Measurements from ENCODE around the gene KIAA1191.
"Not testable (repeated sequence)": the region's sequence is repeated elsewhere in the genome, so short reads cannot be mapped to it uniquely, and the experiment has no call there.

KIAA1191 gene

DNA sequence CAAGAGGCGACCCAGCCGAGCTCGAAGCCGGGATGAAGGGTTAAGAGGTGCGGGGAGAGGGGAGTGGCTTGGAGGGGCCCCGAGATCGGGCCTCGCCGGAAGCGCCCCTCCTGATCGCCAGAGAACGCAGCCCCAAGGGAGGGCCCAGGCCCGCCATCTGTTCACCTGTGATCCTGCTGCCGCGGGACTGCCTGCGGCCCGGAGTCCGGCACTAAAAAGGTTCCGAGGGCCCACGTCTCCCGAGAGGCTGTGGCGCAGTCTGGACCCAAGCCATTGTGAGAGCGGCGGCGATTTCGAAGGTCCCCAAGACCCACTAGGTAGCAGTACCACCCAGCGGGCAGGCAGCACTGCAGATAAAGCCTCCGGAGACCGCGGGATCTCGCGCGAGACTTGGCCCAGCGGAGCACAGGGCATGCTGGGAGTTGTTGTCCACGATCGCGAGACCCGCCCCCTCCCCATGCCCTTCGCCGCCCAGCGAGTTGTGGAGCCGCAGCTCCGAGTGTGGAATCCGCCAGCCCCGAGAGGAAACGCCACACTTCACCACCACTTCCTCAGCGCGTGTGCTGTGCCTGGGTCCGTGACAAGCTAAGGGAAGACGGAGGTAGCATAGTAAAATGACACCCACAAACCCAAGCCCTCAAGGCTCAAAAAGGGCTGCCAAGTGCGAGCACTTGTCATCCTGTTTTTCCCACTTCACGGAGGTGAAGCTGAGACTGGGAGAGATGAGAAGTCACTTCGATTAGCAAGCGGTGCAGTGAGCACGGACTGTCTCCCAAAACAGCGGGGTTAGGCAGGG, at the start of gene KIAA1191:
TSS of gene KIAA1191 (minus strand) at position 328 of the 796 bp plus-strand sequence. CDS start 2,256 bp downstream, outside the sequence.
- peak; percentile 91 for DNase-seq (ENCODE audit: low read depth)

DNA sequence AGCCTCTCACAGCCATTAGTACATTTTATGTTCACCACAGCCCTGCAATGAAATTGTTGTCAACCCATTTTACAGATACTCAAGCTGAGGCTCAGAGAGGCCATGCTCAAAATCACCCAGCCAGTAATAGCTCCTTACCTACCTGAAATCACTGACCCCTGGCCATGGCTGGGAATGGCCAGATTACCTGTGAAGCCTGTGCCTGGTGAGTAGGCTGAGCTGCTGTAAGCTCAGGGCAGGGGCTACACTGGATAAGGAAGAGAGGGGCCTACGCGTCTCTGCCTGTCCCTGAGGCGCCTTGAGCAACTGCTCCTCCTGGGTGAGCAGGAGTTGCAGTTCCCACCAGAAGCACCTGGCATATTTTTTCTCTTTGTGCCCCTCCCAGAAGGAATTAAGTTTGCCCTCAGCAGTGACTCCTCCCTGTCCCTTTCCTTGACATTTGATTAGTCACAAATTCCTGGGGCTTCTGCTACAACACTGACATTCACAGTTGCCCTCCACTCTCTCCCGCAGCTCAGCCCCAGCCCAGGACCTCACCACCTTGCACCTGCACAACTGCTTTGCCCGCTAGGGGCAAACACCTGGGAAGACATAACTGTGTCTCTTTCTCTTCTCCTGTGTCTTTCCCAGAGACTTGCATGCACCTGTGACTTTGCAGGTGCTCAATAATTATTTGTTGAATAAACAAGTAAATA, 49.1 kb upstream of the KIAA1191 start:
- DNase-seq (ENCODE audit: low read depth): no peak

- DNase-seq (ENCODE audit: low read depth): no peak
These were observed 48.2 kb upstream of the KIAA1191 start for GRCh38 chr5:176409765-176410164.

DNA sequence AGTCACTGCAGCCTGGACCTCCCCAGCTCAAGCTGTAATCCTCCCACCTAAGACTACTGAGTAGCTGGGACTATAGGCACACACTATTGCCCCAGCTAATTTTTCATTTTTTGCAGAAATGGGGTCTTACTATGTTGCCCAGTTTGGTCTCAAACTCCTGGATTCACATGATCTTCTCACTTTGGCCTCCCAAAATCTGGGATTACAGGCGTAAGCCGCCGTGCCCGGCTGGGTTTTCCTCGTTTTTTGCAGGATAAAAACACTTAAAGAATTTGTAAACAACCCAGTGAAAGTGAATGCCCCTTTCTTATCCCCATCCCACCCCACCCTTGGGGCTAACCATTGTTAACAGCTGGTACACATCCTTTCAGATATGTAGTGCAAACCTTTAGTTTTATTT, 47.0 kb upstream of the KIAA1191 start:
- no peak for DNase-seq (ENCODE audit: low read depth)

DNA sequence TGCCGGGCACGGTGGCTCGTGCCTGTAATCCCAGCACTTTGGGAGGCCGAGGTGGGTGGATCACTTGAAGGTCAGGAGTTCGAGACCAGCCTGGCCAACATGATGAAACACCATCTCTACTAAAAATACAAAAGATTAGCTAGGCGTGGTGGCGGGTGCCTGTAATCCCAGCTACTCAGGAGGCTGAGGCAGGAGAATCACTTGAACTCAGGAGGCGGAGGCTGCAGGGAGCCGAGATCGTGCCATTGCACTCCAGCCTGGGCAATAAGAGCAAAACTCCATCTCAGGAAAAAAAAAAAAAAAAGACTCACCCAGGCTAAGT, 46.6 kb upstream of the KIAA1191 start:
- DNase-seq (ENCODE audit: low read depth): not testable (repeated sequence)

DNA sequence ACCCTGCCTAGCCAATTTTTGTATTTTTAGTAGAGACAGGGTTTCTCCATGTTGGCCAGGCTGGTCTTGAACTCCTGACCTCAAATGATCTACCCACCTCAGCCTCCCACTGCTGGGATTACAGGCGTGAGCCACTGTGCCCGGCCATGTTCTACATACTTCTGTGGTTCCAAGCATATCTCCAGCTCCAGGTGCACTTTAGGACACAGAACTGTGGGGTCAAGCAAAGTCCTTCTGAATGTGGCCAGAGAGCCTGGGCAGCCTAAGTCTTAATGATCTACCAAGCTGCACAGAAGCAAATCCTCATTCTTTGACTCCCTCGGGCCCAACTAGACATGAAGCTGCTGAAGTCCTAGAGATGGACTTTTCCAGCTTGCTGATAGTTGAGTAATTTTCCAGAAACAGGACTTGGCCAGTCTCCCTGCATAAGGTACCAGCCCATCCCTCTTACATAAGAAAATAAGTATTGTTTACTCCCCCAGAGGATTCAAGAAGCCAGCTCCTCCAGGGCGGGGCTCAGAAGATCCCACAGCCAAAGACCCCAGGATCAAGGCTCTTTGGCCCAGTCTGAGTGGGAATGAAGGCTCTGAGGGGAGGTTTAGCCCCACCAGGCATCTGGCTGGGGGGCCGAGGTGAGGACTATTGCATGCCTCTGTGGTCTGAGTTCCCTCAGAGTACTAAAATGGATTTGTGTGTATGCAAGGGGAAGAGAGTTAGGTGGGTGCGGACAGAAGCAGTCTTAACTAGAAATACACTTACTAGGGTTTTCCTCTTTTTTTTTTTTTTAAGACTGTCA, 46.1 kb upstream of the KIAA1191 start:
- no peak for DNase-seq (ENCODE audit: low read depth)

GRCh38 chr5:176406436-176407052, 45.0 kb upstream of the KIAA1191 start:
- no peak for DNase-seq (ENCODE audit: low read depth)

GRCh38 chr5:176405656-176406435, 44.3 kb upstream of the KIAA1191 start:
- DNase-seq (ENCODE audit: low read depth): no peak

DNA sequence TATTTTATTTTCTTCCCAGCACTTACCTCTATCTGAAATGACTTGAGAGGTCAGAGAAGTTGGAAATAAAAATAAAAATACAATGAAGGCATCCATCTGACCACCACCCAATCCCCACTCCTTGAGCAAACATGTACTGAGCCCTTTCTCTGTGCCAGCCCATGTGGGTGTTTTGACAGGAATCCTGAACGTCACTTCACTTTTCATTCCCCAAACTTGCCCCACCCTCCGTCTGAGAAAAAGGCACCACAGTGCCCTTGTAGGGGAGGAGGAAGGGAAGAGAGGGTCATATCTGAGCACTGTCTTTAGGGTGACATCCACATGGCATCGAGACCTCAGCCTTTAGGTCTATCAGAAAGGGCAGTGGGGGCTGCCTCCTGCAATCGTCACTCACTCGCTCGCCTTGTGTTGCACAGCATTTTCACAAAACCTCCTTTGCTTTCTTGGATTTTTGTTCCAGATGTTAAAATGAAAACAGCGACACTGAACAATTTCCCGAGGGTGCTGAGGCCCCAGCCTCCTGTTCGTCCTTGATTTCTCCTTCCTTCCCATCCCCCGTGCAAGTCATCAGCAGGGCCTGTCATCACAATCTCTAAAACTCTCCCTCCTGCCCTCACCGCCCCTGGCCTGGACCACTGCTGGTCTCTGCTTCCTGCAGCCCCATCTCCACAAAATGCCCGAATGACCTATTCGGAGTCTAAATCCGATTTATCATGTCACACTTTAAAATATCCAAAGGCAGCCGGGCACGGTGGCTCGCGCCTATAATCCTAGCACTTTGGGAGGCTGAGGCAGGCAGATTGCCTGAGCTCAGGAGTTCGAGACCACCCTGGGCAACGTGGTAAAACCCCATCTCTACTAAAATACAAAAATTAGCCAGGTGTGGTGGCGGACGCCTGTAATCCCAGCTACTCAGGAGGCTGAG, 40.0 kb upstream of the KIAA1191 start:
- DNase-seq (ENCODE audit: low read depth): no peak

DNA sequence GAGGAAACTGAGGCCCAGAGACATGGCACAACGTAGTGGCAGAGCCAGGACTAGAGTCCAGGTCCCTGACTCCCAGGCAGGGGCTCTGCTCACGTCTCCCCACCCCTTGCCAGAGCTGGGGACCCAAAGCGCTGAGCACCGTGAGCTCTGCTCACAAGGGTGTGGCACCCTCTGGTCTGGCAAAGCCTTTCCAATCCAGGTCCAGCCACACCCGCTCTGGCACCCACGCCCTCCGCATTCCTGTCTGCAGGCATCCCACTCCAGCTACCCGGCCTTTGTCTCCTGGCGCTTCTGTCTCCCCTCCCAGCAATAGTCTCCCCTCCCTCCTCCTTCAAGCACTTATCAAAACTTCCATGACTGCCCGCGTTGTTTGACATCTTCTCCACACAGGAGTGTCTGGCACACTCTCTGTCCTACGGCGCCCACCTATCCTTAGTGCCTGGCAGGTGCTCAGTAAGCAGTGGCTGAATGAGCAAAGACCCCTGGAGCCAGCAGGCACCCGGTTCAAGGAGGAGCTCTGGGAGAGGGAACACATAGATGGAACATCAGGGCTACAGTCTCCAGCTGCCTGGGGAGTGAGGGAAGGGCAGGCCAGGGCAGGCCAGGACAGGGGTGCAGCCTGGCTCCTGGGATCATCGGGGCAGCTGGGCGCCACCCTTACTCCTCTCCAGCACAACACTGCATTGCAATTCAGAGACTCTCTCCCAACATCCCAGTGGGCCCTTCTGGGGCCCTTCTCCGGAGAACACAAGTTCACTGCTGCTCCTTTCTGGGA, 39.0 kb upstream of the KIAA1191 start:
- DNase-seq (ENCODE audit: low read depth): no peak

DNA sequence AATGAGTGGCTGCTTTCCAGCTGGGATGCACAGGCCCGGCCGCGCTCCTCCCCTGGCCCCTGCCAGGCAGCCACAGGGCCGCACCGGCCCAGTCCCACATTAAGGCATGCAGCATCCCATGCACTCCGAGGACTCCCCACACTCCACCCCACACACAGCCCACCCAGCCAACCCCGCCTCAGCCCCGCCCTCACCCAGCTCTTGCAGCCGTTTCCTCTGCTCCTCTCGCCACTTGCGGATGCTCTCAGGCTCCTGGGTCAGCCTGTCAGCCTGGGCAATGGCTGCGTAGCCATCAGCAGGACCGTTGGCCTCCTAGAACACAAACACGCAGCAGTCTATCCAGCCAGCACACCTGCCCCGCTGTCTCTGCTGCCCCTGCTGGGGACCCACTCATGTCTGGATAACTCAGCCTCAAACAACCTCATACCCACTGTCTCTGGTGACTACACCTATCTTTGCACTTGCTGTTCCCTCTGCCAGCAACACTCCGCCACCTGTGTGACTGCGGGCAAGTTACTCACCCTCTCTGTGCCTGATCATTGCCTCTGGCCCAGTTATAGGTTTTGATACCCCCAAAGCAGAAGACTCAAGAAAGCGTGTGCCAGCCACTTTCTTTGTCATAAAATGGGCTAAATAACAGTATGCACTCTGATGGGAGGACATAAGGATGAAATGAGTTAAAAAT, 36.3 kb upstream of the KIAA1191 start:
- DNase-seq (ENCODE audit: low read depth): no peak

- DNase-seq (ENCODE audit: low read depth): no peak
These were observed 34.8 kb upstream of the KIAA1191 start for GRCh38 chr5:176396330-176396729.

DNA sequence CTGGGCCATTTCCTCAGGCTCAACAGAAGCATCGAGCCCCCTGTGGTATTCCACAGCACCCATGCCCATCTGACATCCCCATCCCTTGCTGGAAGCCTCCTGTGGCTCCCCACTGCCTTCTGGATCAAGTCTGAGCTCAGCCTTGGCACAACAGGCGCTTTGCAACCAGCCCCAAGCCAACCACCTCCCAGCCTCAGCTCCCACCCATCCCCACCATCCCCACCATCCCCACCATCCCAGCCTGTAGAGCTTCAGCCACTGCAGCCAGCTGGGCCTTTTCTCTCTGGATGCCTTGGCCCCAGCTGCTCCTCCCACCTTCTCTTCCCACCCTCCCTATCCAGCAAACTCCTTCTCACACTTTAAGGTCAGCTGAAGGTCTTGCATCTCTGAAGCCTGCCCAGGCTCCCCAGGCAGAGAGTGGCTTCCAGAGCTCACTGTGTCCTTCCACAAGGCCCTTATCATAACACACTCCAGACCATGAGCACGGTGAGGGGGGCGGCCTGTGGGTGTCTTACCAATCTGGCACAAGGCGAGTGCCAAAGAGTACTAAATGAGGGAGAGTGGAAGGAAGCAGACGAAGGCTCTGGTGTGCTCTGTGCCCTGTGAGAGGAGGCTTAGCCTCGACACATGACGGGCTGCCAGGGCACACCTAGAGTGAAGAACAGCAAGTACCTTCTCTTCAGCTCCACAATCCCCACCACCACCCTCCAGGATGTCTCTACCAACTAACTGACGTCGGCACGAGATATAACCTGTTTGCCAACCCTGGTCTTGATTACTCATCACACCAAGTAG, 33.5 kb upstream of the KIAA1191 start:
- no peak for DNase-seq (ENCODE audit: low read depth)

DNA sequence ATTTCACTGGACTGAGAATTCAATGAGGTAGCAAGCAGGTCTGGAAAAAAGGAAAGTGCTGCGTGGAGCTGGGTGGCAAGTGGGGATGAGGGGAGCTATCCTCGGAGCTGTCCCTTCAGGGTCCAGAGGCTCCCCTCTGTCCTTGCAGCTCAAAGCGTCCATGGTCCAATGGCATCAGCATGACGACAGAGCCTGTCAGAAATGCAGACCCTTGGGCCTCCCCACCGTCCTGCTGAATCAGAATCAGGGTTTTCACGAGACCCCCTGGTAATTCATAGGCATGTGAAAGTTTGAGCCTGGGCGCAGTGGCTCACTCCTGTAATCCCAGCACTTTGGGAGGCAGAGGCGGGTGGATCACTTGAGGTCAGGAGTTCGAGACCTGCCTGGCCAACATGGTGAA, 32.5 kb upstream of the KIAA1191 start:
- no peak for DNase-seq (ENCODE audit: low read depth)

DNA sequence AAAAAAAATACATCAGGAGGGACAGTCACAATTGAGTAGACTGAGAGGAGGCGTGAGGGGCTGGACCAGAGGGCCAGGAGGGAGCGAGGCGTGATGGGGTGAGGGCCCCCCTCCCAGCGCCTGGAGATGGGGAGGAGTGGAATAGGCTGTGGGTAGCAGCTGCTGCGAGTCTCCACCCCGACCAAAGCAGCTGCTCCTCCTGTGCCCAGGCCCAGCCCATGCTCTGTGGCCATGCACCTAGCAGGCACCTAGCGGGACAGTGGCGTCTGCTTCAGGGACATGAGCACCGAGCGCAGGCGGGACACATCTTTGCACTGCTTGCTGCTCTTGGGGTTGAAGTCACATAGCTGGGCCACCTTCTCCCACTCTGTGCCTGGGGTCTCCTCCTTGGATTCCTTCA, 31.0 kb upstream of the KIAA1191 start:
- DNase-seq (ENCODE audit: low read depth): no peak

- DNase-seq (ENCODE audit: low read depth): no peak
These were observed 30.4 kb upstream of the KIAA1191 start for GRCh38 chr5:176391999-176392398.

DNA sequence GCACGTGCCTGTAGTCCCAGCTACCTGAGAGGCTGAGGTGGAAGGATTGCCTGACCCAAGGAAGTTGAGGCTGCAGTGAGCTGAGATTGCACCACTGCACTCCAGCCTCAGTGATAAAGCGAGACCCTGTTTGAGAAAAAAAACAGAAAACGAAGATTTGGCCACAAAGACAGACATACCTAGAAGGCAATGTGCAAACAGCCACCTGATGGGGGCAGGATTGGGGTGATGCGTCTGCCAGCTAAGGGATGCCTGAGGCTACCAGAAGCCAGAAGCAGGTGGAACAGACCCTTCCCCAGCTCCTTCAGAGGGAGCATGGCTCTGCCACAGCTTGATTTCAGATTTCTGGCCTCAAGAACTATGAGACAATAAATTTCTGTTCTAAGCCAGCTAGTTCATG, 29.9 kb upstream of the KIAA1191 start:
- DNase-seq (ENCODE audit: low read depth): no peak

Measured in stimulated activated CD4-positive, alpha-beta T cell treated with anti-CD3 and anti-CD28 coated beads, Interleukin-2, amount 100 ng/mL, for 4 hours (primary cell).